ENCODE data around the gene ANGPTL2. TPM values are rescaled to one million over a fixed set of nuclear protein-coding genes. Genes with fewer than 3 reads are reported as not detected.

The ANGPTL2 gene
- total and polyA plus RNA-seq, 2 experiments from 2014 or later, result 18.0 to 25.6 TPM

- Histone ChIP-seq H3K4me3 (no peak overlapping the region), H3K27ac (peak overlapping the region; percentile 77), H3K27me3 (no peaks in the 10 kb centered on the region), H3K79me2 (peaks cover 4% of the 10 kb centered on the region), H3K4me1 (ENCODE audit: insufficient read depth) (peaks cover 48% of the 10 kb centered on the region), H3K9me3 (ENCODE audit: low read depth) (no peaks in the 10 kb centered on the region), H3K36me3 (replicated peaks; ENCODE audit: insufficient read depth, low read depth) (no peaks in the 10 kb centered on the region), H2AFZ (no peak overlapping the region), H3K9me2 (replicated peaks; ENCODE audit: insufficient read depth) (no peaks in the 10 kb centered on the region), H3K4me2 (peak overlapping the region; percentile 59), H4K20me1 (ENCODE audit: insufficient read depth, poor library complexity, severe bottlenecking) (no peaks in the 10 kb centered on the region)
- DNase-seq (ENCODE audit: low spot score), result peak; percentile 61
- 35% methylated on average over 13 of the region's 13 CpGs for WGBS (ENCODE audit: low lambda C conversion rate, missing lambda C conversion rate)
- TF ChIP-seq CTCF (IDR thresholded peaks at IDR 0.05; ENCODE audit: poor library complexity), result no peak
- TF ChIP-seq EZH2 (IDR thresholded peaks at IDR 0.05; ENCODE audit: borderline replicate concordance), result no peak
- no peak for TF ChIP-seq EZH2phosphoT487 (IDR thresholded peaks at IDR 0.05; ENCODE audit: low read depth, severe bottlenecking, unreplicated experiment)
Measured at GRCh38 chr9:127133739-127134167, 11.3 kb upstream of the ANGPTL2 start.

GRCh38 chr9:127132921-127133647 is 10.6 kb upstream of the ANGPTL2 start:
- Histone ChIP-seq H3K79me2 (peaks cover 4% of the 10 kb centered on the region), H3K9me2 (replicated peaks; ENCODE audit: insufficient read depth) (no peaks in the 10 kb centered on the region), H3K27me3 (no peaks in the 10 kb centered on the region), H3K4me1 (ENCODE audit: insufficient read depth) (peaks cover 50% of the 10 kb centered on the region), H2AFZ (no peak overlapping the region), H3K4me2 (peak overlapping the region; percentile 59), H3K4me3 (no peak overlapping the region), H4K20me1 (ENCODE audit: insufficient read depth, poor library complexity, severe bottlenecking) (no peaks in the 10 kb centered on the region), H3K9me3 (ENCODE audit: low read depth) (no peaks in the 10 kb centered on the region), H3K27ac (peak overlapping the region; percentile 77), H3K36me3 (replicated peaks; ENCODE audit: insufficient read depth, low read depth) (no peaks in the 10 kb centered on the region)
- WGBS (ENCODE audit: low lambda C conversion rate, missing lambda C conversion rate), result 37% methylated on average over 15 of the region's 15 CpGs
- TF ChIP-seq EZH2phosphoT487 (IDR thresholded peaks at IDR 0.05; ENCODE audit: low read depth, severe bottlenecking, unreplicated experiment) (no peak), EZH2 (IDR thresholded peaks at IDR 0.05; ENCODE audit: borderline replicate concordance) (no peak), CTCF (IDR thresholded peaks at IDR 0.05; ENCODE audit: poor library complexity) (no peak)
- DNase-seq (ENCODE audit: low spot score), result peak; percentile 68

GRCh38 chr9:127132375-127132774 is 9.9 kb upstream of the ANGPTL2 start:
- H3K4me1 ChIP-seq (ENCODE audit: insufficient read depth), result peaks cover 50% of the 10 kb centered on the region
- no peak overlapping the region for H2AFZ ChIP-seq
- no peaks in the 10 kb centered on the region for H3K9me3 ChIP-seq (ENCODE audit: low read depth)
- peaks cover 4% of the 10 kb centered on the region for H3K79me2 ChIP-seq
- H4K20me1 ChIP-seq (ENCODE audit: insufficient read depth, poor library complexity, severe bottlenecking), result no peaks in the 10 kb centered on the region
- H3K4me2 ChIP-seq, result no peak overlapping the region
- TF ChIP-seq EZH2phosphoT487 (IDR thresholded peaks at IDR 0.05; ENCODE audit: low read depth, severe bottlenecking, unreplicated experiment) (no peak), CTCF (IDR thresholded peaks at IDR 0.05; ENCODE audit: poor library complexity) (no peak), EZH2 (IDR thresholded peaks at IDR 0.05; ENCODE audit: borderline replicate concordance) (no peak)
- H3K27me3 ChIP-seq, result no peaks in the 10 kb centered on the region
- peak overlapping the region; percentile 77 for H3K27ac ChIP-seq
- no peaks in the 10 kb centered on the region for H3K36me3 ChIP-seq (replicated peaks; ENCODE audit: insufficient read depth, low read depth)
- no peak overlapping the region for H3K4me3 ChIP-seq
- WGBS (ENCODE audit: low lambda C conversion rate, missing lambda C conversion rate), result 93% methylated on average over 4 of the region's 4 CpGs
- H3K9me2 ChIP-seq (replicated peaks; ENCODE audit: insufficient read depth), result no peaks in the 10 kb centered on the region
- DNase-seq (ENCODE audit: low spot score), result no peak
